HUES48 (cell line): ENCODE results near the gene SCUBE2.
"Not testable (repeated sequence)": the region's sequence is repeated elsewhere in the genome, so short reads cannot be mapped to it uniquely, and the experiment has no call there.

Experiments used
- H3K27ac ChIP-seq: one replicate; pipeline ENCODE4 v1.7.0; 2013; ENCODE audit warnings: low read depth, low read length, inconsistent platforms
- H3K27me3 ChIP-seq: 2 replicates; pipeline ENCODE4 v1.6.1; 2013; ENCODE audit warnings: mild to moderate bottlenecking, low read length; ENCODE audit not compliant: control insufficient read depth, insufficient read depth
- H3K36me3 ChIP-seq: 2 replicates; pipeline ENCODE4 v1.6.1; 2013; ENCODE audit warnings: low read length; ENCODE audit not compliant: control insufficient read depth, insufficient read depth
- H3K4me1 ChIP-seq: 2 replicates; pipeline ENCODE4 v1.6.1; 2013; ENCODE audit warnings: mild to moderate bottlenecking, low read length; ENCODE audit not compliant: control insufficient read depth, insufficient read depth
- H3K4me3 ChIP-seq: 2 replicates; pipeline ENCODE4 v1.5.1; 2013; ENCODE audit warnings: mild to moderate bottlenecking, low read depth, low read length
- H3K9ac ChIP-seq: 2 replicates; pipeline ENCODE4 v1.6.1; 2013; ENCODE audit warnings: mild to moderate bottlenecking, low read depth, low read length, moderate library complexity
- H3K9me3 ChIP-seq: 2 replicates; pipeline ENCODE4 v1.6.1; 2013; ENCODE audit warnings: low read length; ENCODE audit not compliant: control insufficient read depth, insufficient read depth

Gene SCUBE2

DNA sequence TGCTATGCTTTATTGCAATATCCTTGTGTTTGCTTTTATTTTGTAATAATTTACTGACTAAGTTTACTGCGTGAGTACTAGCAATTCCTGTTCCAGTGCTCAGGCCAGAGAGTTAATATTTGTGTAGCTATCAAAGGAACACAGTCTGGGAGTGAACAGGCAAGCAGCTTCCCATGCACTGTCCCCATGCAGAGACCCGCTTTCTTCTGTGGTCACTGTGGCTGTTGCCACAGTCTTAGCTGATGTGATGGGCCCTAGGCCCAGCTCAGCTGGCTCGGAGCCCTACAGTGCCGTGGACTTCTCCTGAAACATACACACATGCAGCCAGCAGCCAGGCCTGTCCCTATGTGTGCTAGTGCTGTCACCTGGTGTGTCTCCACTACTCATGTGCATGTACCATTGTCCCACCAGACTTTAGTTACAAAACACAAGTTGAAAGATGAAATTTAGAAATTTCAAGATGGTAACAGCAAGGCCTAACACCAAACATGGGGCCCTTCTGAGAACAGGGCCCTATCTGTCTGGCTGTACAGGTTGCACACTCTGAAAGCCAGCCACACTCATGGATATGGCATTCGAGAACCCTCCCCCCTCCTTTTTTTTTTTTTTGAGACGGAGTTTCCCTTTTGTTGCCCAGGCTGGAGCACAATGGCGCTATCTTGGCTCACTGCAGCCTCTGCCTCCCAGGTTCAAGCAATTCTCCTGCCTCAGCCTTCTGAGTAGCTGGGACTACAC is 12.3 kb upstream of the SCUBE2 start:
- H3K9me3 ChIP-seq = no peaks in the 10 kb centered on the region
- no peaks in the 10 kb centered on the region for H3K27me3 ChIP-seq
- no peak overlapping the region for H3K27ac ChIP-seq
- no peaks in the 10 kb centered on the region for H3K4me1 ChIP-seq
- H3K36me3 ChIP-seq = no peaks in the 10 kb centered on the region
- H3K9ac ChIP-seq = no peak overlapping the region
- no peak overlapping the region for H3K4me3 ChIP-seq

DNA sequence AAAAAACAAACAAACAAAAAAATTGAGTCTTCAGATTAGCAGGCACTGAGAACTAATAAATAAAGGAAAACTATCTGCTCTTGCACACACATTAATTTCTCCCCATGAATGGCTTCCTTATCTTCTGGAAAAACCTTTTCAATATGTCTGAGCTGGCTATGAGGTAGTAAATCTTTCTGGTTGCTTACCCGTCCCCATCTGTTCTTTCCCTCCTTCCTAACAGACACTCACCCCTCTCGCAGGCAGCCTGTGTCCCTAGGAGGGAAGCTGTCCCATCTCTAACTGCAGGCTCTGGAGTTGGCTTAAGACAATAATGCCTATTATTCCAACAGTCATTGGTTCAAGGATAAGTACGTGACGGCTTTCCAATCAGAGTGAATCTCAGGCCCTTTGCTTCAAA is 8.2 kb upstream of the SCUBE2 start:
- Histone ChIP-seq H3K27me3 (no peaks in the 10 kb centered on the region), H3K27ac (no peak overlapping the region), H3K4me3 (no peak overlapping the region), H3K9me3 (no peaks in the 10 kb centered on the region), H3K36me3 (no peaks in the 10 kb centered on the region), H3K4me1 (no peaks in the 10 kb centered on the region), H3K9ac (no peak overlapping the region)

DNA sequence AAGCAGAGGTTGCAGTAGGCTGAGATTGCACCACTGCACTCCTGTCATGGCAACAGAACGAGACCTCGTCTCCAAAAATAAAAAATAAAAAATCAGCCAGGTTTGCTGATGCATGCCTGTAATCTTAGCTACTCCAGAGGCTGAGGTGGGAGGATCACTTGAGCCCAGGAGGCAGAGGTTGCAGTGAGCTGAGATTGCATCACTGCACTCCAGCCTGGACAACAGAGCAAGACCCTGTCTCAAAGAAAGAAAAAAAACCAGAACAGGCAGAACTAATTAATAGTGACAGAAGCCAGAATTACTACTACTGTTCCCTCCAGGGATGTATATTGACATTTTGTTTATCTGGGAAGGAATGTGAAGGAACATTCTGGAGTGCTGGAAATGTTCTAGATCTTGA is 7.1 kb upstream of the SCUBE2 start:
- H3K27ac ChIP-seq, H3K27me3 ChIP-seq, H3K36me3 ChIP-seq, H3K9me3 ChIP-seq, H3K4me3 ChIP-seq, H3K4me1 ChIP-seq, H3K9ac ChIP-seq: not testable (repeated sequence)

DNA sequence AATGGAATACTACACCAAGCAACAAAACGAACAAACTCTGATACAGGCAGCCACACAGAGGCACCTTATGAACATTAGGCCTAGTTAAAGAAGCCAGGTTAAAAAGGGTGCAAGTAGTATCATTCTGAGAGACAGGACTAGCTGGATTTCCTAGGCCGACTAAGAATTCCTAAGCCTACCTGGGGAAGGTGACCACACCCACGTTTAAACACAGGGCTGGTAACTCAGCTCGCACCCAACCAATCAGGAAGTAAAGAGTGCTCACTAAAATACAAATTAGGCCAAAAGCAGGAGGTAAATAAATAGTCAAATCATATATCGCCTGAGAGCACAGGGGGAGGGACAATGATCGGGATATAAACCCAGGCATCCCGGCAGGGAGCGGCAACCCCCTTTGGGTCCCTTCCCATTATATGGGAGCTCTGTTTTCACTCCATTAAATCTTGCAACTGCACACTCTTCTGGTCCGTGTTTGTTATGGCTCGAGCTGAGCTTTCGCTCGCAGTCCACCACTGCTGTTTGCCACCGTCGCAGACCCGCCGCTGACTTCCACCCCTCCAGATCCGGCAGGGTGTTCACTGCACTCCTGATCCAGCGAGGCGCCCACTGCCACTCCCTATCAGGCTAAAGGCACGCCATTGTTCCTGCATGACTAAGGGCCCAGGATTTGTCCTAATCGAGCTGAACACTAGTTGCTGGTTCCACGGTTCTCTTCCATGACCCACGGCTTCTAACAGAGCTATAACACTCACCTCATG is 6.0 kb upstream of the SCUBE2 start:
- not testable (repeated sequence) for H3K36me3 ChIP-seq, H3K4me3 ChIP-seq, H3K9ac ChIP-seq, H3K4me1 ChIP-seq, H3K27ac ChIP-seq, H3K27me3 ChIP-seq, H3K9me3 ChIP-seq

DNA sequence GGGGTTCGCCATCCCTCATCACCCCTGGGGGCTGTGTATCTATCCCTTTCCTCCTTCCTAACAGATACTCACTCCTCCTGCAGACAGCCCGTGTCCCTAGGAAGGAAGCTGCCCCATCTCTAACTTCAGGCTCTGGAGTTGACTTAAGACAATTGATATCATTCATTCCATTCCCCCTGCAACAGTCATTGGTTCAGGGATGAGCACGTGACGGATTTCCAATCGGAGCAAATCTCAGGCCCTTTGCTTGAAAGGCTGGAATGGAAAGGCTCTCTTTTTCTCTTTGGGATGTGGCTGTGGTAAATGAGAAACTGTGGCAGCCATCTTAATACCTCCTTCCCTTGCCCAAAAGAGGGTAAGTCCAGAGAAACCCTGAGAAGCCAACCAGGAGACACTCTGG is 5.0 kb upstream of the SCUBE2 start:
- Histone ChIP-seq H3K9ac (no peak overlapping the region), H3K27me3 (peaks cover 18% of the 10 kb centered on the region), H3K27ac (no peak overlapping the region), H3K9me3 (no peaks in the 10 kb centered on the region), H3K4me1 (peaks cover 6% of the 10 kb centered on the region), H3K4me3 (no peak overlapping the region), H3K36me3 (no peaks in the 10 kb centered on the region)

DNA sequence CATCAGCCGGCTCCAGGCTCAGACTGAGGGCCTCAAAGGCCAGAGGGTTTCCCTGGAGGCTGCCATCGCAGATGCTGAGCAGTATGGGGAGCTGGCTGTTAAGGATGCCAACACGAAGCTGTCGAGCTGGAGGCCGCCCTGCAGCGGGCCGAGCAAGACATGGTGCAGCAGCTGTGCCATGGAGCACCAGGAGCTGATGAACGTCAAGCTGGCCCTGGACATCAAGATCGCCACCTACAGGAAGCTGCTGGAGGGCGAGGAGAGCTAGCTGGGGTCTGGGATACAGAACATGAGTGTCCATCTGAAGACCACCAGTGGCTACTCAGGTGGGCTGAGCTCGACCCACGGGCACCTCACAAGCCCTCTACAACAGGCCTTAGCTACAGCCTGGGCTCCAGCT is 4.0 kb upstream of the SCUBE2 start:
- Histone ChIP-seq H3K4me3 (no peak overlapping the region), H3K27ac (no peak overlapping the region), H3K36me3 (no peaks in the 10 kb centered on the region), H3K4me1 (peaks cover 10% of the 10 kb centered on the region), H3K9me3 (no peaks in the 10 kb centered on the region), H3K9ac (no peak overlapping the region), H3K27me3 (peaks cover 26% of the 10 kb centered on the region)

DNA sequence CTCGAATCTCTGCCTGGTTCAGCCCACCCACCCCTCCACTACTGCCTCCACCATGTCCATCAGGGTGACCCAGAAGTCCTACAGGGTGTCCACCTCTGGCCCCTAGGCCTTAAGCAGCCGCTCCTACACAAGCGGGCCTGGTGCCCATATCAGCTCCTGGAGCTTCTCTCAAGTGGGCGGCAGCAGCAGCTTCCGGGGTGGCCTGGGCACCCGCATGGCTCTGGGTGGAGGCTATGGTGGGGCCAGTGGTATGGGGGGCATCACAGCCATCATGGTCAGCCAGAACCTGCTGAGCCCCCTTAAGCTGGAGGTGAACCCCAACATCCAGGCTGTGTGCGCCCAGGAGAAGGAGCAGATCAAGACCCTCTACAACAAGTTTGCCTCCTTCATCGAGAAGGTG is 3.0 kb upstream of the SCUBE2 start:
- Histone ChIP-seq H3K4me3 (no peak overlapping the region), H3K36me3 (no peaks in the 10 kb centered on the region), H3K27me3 (peaks cover 36% of the 10 kb centered on the region), H3K4me1 (peaks cover 15% of the 10 kb centered on the region), H3K9me3 (no peaks in the 10 kb centered on the region), H3K9ac (no peak overlapping the region), H3K27ac (no peak overlapping the region)

DNA sequence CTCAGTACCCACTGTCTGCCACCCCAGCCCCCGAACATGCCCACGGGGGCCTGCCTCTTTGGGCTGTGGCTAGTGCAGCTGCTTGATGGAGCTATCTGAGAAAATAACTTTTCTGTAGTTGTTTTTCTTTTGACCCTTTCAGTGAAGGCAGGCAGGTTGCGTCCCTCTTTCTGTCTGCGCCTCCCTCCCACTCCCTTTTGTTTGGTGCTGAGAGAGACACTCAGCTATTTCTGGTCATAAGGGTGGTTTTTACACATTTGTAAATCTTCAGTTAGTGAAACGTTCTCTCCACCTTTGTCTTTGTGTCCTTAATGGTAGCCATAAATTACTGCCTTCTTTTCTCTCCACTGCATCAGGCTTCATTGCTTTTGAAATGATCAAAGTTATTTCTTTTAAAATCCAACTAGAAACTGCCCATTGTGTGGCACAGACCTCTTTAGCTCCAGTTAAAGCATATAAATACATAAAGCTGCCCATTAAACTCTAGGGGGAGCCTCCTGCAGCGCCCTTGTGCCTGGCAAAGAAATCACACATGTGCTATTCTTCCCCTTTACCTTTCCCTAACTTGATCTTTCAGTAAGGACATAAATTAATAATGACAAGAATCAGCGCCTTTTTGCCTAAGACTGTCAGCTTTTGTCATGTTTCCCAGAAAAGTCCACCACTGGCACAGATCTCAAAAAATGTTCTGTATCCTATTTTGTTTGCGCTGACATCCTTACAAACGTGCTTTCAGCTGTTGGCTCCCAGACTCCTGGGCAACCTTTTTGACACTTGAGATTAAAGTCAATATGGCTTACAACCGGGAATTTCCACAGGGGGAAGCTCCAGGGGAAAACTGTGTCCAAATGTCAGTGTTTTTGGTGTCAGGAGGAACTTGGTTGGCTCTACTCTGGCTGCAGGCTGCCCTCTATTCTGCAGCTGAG is 1.7 kb upstream of the SCUBE2 start:
- H3K27ac ChIP-seq = no peak overlapping the region
- H3K9me3 ChIP-seq = no peaks in the 10 kb centered on the region
- H3K4me1 ChIP-seq = peaks cover 15% of the 10 kb centered on the region
- H3K9ac ChIP-seq = no peak overlapping the region
- H3K36me3 ChIP-seq = no peaks in the 10 kb centered on the region
- peaks cover 41% of the 10 kb centered on the region for H3K27me3 ChIP-seq
- H3K4me3 ChIP-seq = no peak overlapping the region

DNA sequence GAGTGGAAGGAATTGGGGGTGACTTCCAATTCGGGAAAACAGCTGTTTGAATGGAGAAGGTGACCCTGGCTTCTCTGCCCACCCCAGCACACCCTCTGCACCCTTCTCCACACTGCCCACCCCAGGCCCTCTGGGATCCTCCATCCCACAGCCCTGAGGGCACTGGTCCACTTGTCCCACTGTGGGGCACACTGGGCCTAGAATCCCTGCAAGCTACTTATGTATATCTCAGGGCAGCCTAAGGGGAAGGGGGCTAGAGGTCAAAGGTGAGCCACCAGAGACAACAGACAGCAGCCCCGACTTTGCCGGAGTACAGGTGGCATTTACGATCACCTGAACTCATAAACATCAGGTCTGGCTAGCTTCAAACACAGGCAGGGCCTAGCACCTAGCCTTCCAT is 673 bp upstream of the SCUBE2 start:
- no peak overlapping the region for H3K9ac ChIP-seq
- H3K9me3 ChIP-seq = no peaks in the 10 kb centered on the region
- peaks cover 41% of the 10 kb centered on the region for H3K27me3 ChIP-seq
- H3K36me3 ChIP-seq = no peaks in the 10 kb centered on the region
- no peak overlapping the region for H3K27ac ChIP-seq
- peaks cover 15% of the 10 kb centered on the region for H3K4me1 ChIP-seq
- H3K4me3 ChIP-seq = peak overlapping the region; percentile 27; the same call in 1 of the 2 replicates

DNA sequence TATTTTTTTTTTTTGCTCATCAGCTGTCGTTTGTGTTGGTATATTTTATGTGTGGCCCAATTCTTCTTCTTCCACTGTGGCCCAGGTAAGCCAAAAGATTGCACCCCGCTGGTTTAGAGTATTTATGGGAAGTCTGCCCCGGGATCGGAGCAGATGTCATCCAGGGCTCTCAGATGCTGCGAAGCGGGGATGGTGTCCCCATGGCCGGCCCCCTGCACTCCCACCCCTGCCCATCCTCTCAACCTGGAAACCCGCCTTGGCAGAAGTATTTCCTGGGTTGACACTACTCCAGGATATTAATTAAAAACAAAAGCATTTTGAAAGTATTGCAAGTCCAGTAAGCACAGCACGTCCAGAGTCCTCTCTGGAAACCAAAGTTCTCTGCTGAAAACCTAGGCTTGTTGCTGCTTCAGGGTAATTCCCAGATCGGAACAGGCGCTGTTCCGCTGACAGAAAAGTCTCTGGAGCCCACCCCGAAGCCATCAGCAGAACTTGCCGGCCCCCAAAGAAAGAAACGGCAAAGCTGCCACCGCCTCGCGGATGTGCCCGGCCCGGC is 833 bp downstream of the SCUBE2 start:
- peaks cover 15% of the 10 kb centered on the region for H3K4me1 ChIP-seq
- peaks cover 41% of the 10 kb centered on the region for H3K27me3 ChIP-seq
- no peak overlapping the region for H3K9ac ChIP-seq
- no peaks in the 10 kb centered on the region for H3K9me3 ChIP-seq
- H3K36me3 ChIP-seq = no peaks in the 10 kb centered on the region
- H3K27ac ChIP-seq = no peak overlapping the region
- H3K4me3 ChIP-seq = peak overlapping the region; percentile 56
